AG04450 (cell line): ENCODE data around the gene C16orf78. TPM values are rescaled to one million over a fixed set of nuclear protein-coding genes. Genes with fewer than 3 reads are reported as not detected.

Source experiments
- CTCF ChIA-PET: fragments of 300-600, 350-600 bp; formaldehyde crosslinking; extraction: SDS; loops from one replicate; lab custom pipeline; 2022; ENCODE audit warnings: antibody characterized with exemption, inconsistent platforms; lab: Charles Lee
- POLR2A ChIA-PET: fragments of 350-600 bp; formaldehyde crosslinking; extraction: SDS; loops from one replicate; lab custom pipeline; 2021; ENCODE audit warnings: antibody characterized with exemption, inconsistent platforms; lab: Yijun Ruan, JAX
- DNase-seq: peaks from one replicate; pipeline ENCODE4 v3.0.0-alpha.2; 2011; ENCODE audit warnings: low read depth, low spot score
- H3K27ac ChIP-seq: one replicate; pipeline ENCODE4 v1.5.1; 2012; ENCODE audit warnings: low read depth, low read length, control low read depth
- H3K27me3 ChIP-seq: one replicate; pipeline ENCODE4 v1.6.0; 2012; ENCODE audit warnings: low read length; ENCODE audit not compliant: control insufficient read depth, insufficient read depth
- H3K4me3 ChIP-seq: 2 replicates; pipeline ENCODE4 v1.5.1; 2011; ENCODE audit warnings: mild to moderate bottlenecking, low read depth, low read length, control low read depth
- H3K9me3 ChIP-seq: 2 replicates; pipeline ENCODE4 v1.5.1; 2012; ENCODE audit warnings: low read length; ENCODE audit not compliant: control insufficient read depth, insufficient read depth
- CTCF ChIP-seq: IDR thresholded peaks from 2 replicates; pipeline ENCODE4 v1.5.1; 2011; ENCODE audit warnings: low read depth, low read length, control low read depth, inconsistent platforms
- polyA plus RNA-seq: library from polyadenylated mRNA; depleted of rRNA; stranded (reverse); fragments of >200 nt; gene quantifications from 2 replicates; pipeline ENCODE4 v1.2.3, GENCODE V29; 2011

Gene C16orf78
- polyA plus RNA-seq, 1 experiment: not detected

GRCh38 chr16:49434733-49435132 is 61.1 kb downstream of the C16orf78 start:
- TF ChIP-seq CTCF: no peak
- POLR2A ChIA-PET: no interaction called here

GRCh38 chr16:49436181-49436580 is 62.6 kb downstream of the C16orf78 start:
- H3K4me3 ChIP-seq: no peak overlapping the region
- no peak for TF ChIP-seq CTCF
- H3K27me3 ChIP-seq: no peaks in the 10 kb centered on the region
- no peak overlapping the region for H3K27ac ChIP-seq
- CTCF ChIA-PET: interaction anchor here (0.6 kb wide), 1 partner anchor 29 kb away, joined by 3 read pairs; no protein-coding TSS in a partner anchor
- no peaks in the 10 kb centered on the region for H3K9me3 ChIP-seq
- DNase-seq: no peak
- POLR2A ChIA-PET: no interaction called here

More at GRCh38 chr16:49434733-49435132, 61.1 kb downstream of the C16orf78 start:
- Histone ChIP-seq H3K4me3 (no peak overlapping the region), H3K27ac (no peak overlapping the region), H3K27me3 (no peaks in the 10 kb centered on the region), H3K9me3 (no peaks in the 10 kb centered on the region)
- CTCF ChIA-PET: no interaction called here
- DNase-seq: no peak

DNA sequence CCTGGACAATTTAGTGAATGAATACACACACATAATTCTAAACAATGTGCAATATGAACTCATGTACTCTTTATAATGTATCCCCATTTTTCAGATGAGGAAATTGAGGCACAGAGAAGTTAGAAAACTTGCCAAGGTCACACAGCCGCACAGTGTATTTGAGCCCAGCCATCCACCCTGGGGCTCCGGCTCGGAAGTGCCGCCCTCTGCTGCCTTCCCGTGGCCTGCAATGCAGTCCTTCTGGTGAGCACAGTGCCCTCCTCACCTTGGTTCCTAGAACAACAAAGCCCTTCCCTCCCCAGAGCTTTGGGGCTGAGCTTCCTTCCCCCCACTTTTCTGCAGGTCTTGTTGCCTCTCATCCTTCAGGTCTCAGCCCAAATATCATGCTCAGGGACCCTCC is 63.7 kb downstream of the C16orf78 start:
- Histone ChIP-seq H3K27me3 (no peaks in the 10 kb centered on the region), H3K27ac (no peak overlapping the region), H3K9me3 (no peaks in the 10 kb centered on the region), H3K4me3 (no peak overlapping the region)
- CTCF ChIA-PET: no interaction called here
- TF ChIP-seq CTCF: no peak
- DNase-seq: no peak
- POLR2A ChIA-PET: no interaction called here

DNA sequence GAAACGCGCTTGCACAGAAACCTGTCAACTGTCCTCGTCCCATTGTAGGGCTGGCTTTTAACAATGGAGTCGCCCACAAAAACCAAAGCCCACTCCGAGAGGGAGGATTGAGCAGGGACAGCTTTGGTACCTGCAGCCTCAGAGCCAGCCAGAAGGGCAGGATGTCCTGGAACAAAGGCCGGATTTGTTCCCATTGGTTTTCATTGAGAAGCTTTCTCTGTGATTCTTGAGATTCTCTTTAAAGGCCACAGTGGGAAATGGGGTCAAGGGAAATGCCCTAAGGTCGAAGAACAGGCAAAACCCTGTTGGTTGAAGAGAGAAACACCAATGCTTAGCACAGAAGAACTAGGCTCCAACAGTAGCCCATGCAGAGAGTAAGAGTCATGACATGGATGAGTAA is 65.4 kb downstream of the C16orf78 start:
- H3K27me3 ChIP-seq: no peaks in the 10 kb centered on the region
- ChIA-PET CTCF (no interaction called here), POLR2A (no interaction called here)
- no peak overlapping the region for H3K4me3 ChIP-seq
- TF ChIP-seq CTCF: no peak
- DNase-seq: no peak
- no peaks in the 10 kb centered on the region for H3K9me3 ChIP-seq
- no peak overlapping the region for H3K27ac ChIP-seq

GRCh38 chr16:49439676-49440075 is 66.1 kb downstream of the C16orf78 start:
- DNase-seq: no peak
- Histone ChIP-seq H3K27ac (no peak overlapping the region), H3K4me3 (no peak overlapping the region), H3K9me3 (no peaks in the 10 kb centered on the region), H3K27me3 (no peaks in the 10 kb centered on the region)
- no peak for TF ChIP-seq CTCF
- POLR2A ChIA-PET: no interaction called here
- CTCF ChIA-PET: no interaction called here
